ENCODE data around the gene CCDC3.

Gene CCDC3

GRCh38 chr10:12961416-12962205, 39.9 kb downstream of the CCDC3 start:
- DNase-seq (ENCODE audit: low read depth), result no peak

DNA sequence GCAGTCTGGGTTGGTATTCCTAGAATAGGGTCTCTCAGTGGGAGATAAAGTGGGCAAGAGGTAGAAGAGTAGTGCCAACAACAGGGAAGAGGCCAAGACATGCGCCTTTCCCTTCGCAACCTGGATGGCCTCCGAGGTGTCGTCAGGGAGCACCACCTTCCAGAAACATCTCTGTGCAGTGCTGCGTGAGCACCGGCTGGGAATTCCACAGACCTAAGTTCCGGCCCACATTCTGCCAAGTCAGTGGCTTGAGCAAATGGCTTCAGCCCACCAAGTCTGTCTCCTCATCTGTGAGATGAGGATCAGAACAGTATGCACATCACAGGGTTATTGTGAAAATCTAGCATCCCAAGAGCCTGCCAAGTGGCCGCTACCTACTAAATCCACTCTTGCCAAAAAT, 40.6 kb downstream of the CCDC3 start:
- DNase-seq (ENCODE audit: low read depth), result no peak

DNA sequence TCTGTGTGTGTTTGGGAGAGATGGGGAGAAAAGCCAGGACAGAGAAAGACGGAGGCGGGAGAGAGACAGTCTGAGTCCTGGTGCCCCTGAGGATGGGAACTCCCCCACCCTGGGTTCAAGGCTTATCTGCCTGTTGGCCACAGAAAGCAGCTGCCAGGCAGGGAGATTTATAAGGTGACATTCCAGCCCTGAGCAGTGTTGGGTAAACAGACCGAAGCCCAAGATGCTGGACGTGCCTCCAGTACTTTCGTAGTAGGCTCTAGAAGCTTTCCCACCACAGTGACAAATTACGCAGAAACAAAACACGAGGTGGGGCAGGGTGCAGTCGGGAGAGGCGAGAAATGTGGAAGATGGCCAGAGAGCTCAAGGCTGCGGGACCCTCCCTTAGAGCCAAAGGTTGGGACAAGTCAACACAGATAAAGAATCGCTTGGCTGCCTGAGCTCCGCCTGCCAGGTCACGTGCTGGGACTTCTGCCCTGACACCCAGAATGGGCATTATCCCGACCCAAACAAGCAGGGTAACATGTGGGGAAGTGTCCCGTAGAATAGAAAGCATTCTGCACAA, 41.1 kb downstream of the CCDC3 start:
- no peak for DNase-seq (ENCODE audit: low read depth)

DNA sequence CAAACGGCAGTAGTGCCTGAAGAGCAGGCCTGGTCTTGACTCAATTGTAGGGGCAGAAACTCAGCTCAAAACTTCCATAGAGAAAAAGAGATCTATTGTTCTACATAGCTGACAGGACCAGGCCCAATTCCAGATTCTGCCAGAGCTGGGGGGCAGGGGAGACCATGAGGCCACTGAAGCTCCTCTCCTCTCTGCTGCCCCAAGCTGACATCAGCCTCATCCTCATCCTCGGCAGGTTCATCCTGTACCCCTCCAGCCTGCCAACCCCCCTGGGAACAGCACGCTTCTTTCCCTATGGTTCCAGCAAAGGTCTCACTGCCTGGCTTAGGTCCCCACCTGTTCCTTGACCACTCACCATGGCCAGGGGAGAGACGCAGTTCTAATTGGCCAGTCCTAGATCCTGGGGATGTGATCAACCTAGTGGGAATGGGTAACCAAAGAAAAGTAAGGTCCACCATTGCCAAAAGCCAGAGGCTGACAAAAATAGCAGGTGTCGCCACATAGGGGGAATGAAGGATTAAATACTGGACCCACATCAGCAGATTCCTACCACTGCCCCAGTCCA, 42.9 kb downstream of the CCDC3 start:
- DNase-seq (ENCODE audit: low read depth), result no peak

DNA sequence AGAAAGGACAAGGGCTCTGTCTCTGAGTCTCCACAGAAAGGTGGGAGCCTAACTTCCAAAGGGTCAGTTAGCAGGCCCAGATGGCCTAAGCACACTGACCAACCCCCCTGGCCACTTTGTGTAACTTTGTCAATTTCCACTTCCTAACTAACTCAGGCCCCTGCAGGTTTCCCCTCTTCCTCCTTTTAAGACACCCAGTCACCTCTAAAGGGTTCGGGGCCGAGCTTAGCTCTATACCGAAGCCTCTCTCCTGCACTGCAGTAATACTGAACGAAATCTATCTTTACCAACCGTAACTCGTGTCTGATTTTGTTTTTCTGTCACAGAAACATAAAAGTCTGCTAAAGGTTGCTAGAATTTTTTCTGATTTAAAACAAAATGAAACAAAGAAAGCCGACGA, 44.4 kb downstream of the CCDC3 start:
- DNase-seq (ENCODE audit: low read depth), result no peak

- no peak for DNase-seq (ENCODE audit: low read depth)
These were observed 46.6 kb downstream of the CCDC3 start for GRCh38 chr10:12954866-12955265.

GRCh38 chr10:12950583-12951128, 50.9 kb downstream of the CCDC3 start:
- DNase-seq (ENCODE audit: low read depth), result no peak

DNA sequence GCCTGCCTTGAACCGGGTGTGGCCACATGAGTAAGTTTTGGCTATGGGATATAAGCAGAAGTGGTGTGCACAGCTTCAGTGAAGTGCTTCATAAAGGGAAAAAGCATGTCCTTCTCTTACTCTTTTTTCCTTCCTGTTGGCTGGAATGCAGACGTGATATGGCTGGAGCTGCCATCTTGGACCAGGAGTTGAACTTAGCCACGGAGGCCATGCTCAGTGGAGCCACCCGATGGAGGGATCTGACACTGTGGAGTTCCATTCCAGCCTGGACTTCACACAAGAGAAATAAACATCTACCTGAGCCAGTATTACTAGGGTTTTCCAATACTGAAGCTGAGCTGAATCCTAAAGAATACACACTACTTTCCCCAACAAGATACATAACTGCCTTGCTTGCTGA, 52.3 kb downstream of the CCDC3 start:
- no peak for DNase-seq (ENCODE audit: low read depth)

DNA sequence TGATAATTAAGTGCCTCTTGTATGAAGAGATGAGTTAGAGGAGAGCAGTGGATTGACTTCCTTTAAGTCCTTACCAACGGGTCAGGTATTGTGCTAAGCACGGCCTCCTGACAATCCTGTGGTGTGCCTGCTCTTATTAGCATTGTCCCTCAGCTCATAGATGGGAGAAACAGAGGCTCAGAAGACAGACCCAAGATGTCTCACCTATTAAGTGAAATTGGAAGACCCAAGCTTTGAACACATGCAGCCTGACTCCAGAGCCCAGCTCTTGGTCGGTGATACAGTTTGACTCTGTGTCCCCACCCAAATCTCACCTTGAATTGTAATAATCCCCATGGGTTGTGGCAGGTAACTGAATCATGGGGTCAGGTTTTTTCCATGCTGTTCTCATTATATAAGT, 53.8 kb downstream of the CCDC3 start:
- DNase-seq (ENCODE audit: low read depth), result no peak

DNA sequence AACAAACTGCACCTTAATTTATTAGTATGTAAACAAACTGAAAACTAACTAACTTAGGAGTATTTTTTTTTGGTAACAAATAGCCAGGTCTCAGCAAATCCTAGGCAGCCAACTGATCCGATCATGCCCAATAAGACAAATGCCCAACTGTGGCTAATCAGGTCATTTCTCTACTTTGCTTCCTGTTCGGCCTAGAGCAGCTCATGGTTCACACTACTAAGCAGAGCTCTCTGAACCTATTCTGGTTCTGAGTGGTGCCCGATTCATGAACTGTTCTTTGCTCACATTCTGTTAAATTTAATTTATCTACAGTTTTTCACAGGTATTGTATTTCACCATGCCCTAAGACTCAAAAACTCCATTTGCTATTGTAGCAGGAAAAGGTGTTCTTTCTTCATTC, 55.1 kb downstream of the CCDC3 start:
- DNase-seq (ENCODE audit: low read depth), result no peak

DNA sequence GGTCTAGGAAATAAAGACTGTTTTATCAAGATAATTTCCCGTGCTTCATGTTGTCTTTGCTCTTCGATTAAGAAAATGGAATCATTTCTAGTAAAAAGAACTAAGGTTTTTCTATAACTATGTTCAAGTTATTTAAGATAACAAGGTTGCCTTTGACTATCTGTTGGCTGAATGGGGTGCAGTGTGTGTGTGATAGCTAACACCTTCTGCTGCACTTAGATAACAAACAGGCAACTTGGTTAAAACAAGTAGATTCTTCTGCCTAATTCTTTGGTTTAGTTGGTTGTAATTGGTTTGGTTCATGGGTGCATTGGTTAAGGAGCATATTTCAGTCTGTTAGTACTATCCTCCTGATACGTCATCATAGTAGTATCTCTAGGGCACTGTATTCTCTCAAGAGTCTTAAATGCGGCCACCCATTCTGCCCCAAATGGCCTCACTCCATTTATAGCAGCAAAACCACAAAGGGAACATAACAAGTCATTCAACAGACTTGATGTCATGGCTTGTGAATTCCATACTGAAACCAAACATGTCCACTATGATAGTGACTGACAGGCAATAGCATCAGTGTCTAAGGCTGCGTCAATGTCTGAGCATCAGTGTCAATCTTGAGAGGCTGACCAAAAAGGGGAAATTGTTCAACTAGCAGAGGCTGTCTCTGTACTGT, 55.7 kb downstream of the CCDC3 start:
- DNase-seq (ENCODE audit: low read depth), result no peak

GRCh38 chr10:12944931-12945330, 56.6 kb downstream of the CCDC3 start:
- DNase-seq (ENCODE audit: low read depth), result no peak

- DNase-seq (ENCODE audit: low read depth), result no peak
These were observed 58.1 kb downstream of the CCDC3 start for GRCh38 chr10:12943425-12943824.

- no peak for DNase-seq (ENCODE audit: low read depth)
These were observed 59.5 kb downstream of the CCDC3 start for GRCh38 chr10:12941966-12942365.

GRCh38 chr10:12940791-12941190, 60.7 kb downstream of the CCDC3 start:
- DNase-seq (ENCODE audit: low read depth), result no peak

- DNase-seq (ENCODE audit: low read depth), result no peak
These were observed 63.2 kb downstream of the CCDC3 start for GRCh38 chr10:12938271-12938670.

GRCh38 chr10:12937527-12937926, 64.0 kb downstream of the CCDC3 start:
- no peak for DNase-seq (ENCODE audit: low read depth)

- DNase-seq (ENCODE audit: low read depth), result no peak
These were observed 66.7 kb downstream of the CCDC3 start for GRCh38 chr10:12934777-12935176.

DNA sequence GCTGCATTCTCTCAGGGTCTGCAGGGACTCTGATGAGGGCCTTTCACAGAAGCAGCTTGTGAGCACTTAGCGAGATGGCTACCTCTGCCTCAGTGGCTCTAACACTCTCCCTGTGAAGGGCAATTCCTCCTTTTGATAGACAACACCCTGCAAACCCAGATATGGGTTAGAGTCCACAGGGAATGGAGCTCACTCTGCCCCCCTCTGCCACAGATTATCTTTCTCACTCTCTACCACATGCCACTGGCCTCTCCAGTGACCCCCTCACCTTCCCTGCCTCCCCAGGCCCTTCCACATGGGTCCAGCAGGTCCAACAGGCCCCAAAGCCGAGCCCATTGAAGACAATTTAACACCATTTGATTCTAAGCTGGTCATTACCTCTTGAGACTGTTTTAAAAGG, 72.1 kb downstream of the CCDC3 start:
- DNase-seq (ENCODE audit: low read depth), result no peak

GRCh38 chr10:12928571-12928970, 72.9 kb downstream of the CCDC3 start:
- DNase-seq (ENCODE audit: low read depth), result no peak

DNA sequence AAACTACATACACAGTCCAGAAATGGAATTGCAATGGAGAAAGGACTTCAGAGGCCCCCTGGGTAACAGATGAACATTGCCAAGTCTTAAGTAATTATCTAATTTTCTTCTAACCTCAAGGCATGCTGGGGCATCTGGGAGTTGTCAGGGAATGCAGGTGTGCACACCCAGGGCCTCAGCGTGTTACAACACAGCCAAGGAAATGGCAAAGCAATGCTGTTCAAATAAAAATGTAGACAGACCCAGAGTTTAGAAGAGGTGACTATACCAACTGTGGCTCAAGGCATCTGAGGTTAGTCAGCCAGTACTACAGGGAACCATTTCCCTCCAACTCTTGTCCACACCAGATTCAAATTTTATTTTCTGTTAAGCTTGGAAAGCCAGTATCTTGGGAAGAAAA, 73.6 kb downstream of the CCDC3 start:
- DNase-seq (ENCODE audit: low read depth), result no peak

- DNase-seq (ENCODE audit: low read depth), result no peak
These were observed 75.7 kb downstream of the CCDC3 start for GRCh38 chr10:12925845-12926244.

DNA sequence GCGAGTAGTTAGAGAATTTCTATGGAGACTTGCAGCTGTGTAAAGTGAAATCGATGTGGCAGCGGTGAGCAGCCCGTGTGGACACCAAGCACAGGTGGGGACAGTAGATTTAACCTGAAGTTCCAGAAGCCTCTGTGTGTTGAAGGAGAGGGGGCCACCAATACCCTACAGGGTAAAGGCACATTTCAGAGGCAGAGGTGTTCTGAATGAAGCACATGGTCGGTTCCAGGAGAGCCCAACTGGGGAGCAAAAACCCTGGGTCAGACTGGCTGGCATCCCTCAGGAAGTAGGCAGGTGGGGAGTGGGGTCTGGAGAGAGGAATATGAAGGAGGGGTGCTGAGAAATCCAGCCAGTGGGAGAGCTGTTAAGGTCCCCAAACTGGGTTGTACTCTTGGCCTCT, 76.6 kb downstream of the CCDC3 start:
- no peak for DNase-seq (ENCODE audit: low read depth)
